Astrocyte (in vitro differentiated cells and primary cell): ENCODE measurements around the gene PRAC1. TPM values are rescaled to one million over a fixed set of nuclear protein-coding genes. Genes with fewer than 3 reads are reported as not detected.
A peak's percentile ranks its signal among the peaks of the same experiment; 100 is the strongest.

Source experiments
- DNase-seq: peaks from one replicate; pipeline ENCODE4 v3.0.0-alpha.2; 2010; ENCODE audit warnings: low read depth
- FAIRE-seq: peaks from 2 replicates; lab custom pipeline; 2011; peaks lifted over from hg19 to GRCh38; lab: Jason Lieb, UNC
- H2AFZ ChIP-seq: 2 replicates; pipeline ENCODE4 v1.6.0; 2012; ENCODE audit warnings: low read depth, low read length, inconsistent platforms
- H3K27ac ChIP-seq: 2 replicates; pipeline ENCODE4 v1.5.1; 2011; ENCODE audit warnings: low read depth, low read length, inconsistent platforms
- H3K27me3 ChIP-seq: 2 replicates; pipeline ENCODE4 v1.6.0; 2011; ENCODE audit warnings: low read length, inconsistent platforms; ENCODE audit not compliant: insufficient read depth
- H3K36me3 ChIP-seq: 2 replicates; pipeline ENCODE4 v1.5.1; 2011; ENCODE audit warnings: low read length, inconsistent platforms; ENCODE audit not compliant: insufficient read depth
- H3K4me1 ChIP-seq: 2 replicates; pipeline ENCODE4 v1.5.1; 2011; ENCODE audit warnings: low read length, inconsistent platforms; ENCODE audit not compliant: insufficient read depth
- H3K4me2 ChIP-seq: 2 replicates; pipeline ENCODE4 v1.6.0; 2012; ENCODE audit warnings: low read length, inconsistent platforms
- H3K4me3 ChIP-seq: 2 replicates; pipeline ENCODE4 v1.5.1; 2011; ENCODE audit warnings: low read depth, mild to moderate bottlenecking, low read length, inconsistent platforms; ENCODE audit not compliant: insufficient read depth
- H3K79me2 ChIP-seq: 2 replicates; pipeline ENCODE4 v1.6.0; 2012; ENCODE audit warnings: mild to moderate bottlenecking, low read length, inconsistent platforms; ENCODE audit not compliant: insufficient read depth
- H3K9ac ChIP-seq: 2 replicates; pipeline ENCODE4 v1.6.0; 2012; ENCODE audit warnings: mild to moderate bottlenecking, low read length, inconsistent platforms
- H3K9me3 ChIP-seq: 2 replicates; pipeline ENCODE4 v1.5.1; 2012; ENCODE audit warnings: low read depth, mild to moderate bottlenecking, low read length, inconsistent platforms; ENCODE audit not compliant: insufficient read depth
- H4K20me1 ChIP-seq: 2 replicates; pipeline ENCODE4 v1.6.0; 2012; ENCODE audit warnings: low read length, inconsistent platforms; ENCODE audit not compliant: insufficient read depth
- H3K27ac Mint-ChIP-seq: one replicate; pipeline ENCODE4 v1.8.0; 2021; ENCODE audit warnings: mild to moderate bottlenecking, mixed read lengths; ENCODE audit not compliant: unreplicated experiment
- H3K27me3 Mint-ChIP-seq: one replicate; pipeline ENCODE4 v1.8.0; 2021; ENCODE audit warnings: low read depth, mixed read lengths; ENCODE audit not compliant: unreplicated experiment
- H3K36me3 Mint-ChIP-seq: one replicate; pipeline ENCODE4 v1.8.0; 2021; ENCODE audit warnings: low read depth, mixed read lengths; ENCODE audit not compliant: unreplicated experiment
- H3K4me1 Mint-ChIP-seq: one replicate; pipeline ENCODE4 v1.8.0; 2021; ENCODE audit warnings: low read depth, mixed read lengths; ENCODE audit not compliant: unreplicated experiment
- H3K4me3 Mint-ChIP-seq: one replicate; pipeline ENCODE4 v1.8.0; 2021; ENCODE audit warnings: mild to moderate bottlenecking, moderate library complexity, mixed read lengths; ENCODE audit not compliant: unreplicated experiment
- H3K9me3 Mint-ChIP-seq: one replicate; pipeline ENCODE4 v1.8.0; 2021; ENCODE audit warnings: mild to moderate bottlenecking, mixed read lengths; ENCODE audit not compliant: unreplicated experiment
- EZH2 ChIP-seq: IDR thresholded peaks from 2 replicates; pipeline ENCODE4 v1.6.1; 2012; ENCODE audit warnings: mild to moderate bottlenecking, low read length, inconsistent platforms; ENCODE audit not compliant: insufficient read depth
- total RNA-seq: library from RNA; stranded (reverse); gene quantifications from 2 replicates; pipeline ENCODE4 v1.2.1, GENCODE V29; 2021
- TF ChIP-seq, protein P1 (sequence below): IDR thresholded peaks from 2 replicates; pipeline ENCODE4 v1.5.1; 2011; ENCODE audit warnings: low read depth, mild to moderate bottlenecking, inconsistent platforms, low read length, moderate library complexity; ENCODE audit not compliant: insufficient read depth

The PRAC1 gene
- total RNA-seq, 1 donor from 2014 or later, result not detected

- Histone ChIP-seq H3K4me1 (peaks cover 4% of the 10 kb centered on the region), H3K9ac (no peak overlapping the region), H2AFZ (no peak overlapping the region), H4K20me1 (peaks cover 10% of the 10 kb centered on the region), H3K27ac (no peak overlapping the region), H3K4me3 (no peak overlapping the region), H3K79me2 (no peaks in the 10 kb centered on the region), H3K27me3 (peaks cover 100% of the 10 kb centered on the region), H3K4me2 (no peak overlapping the region), H3K9me3 (peaks cover 8% of the 10 kb centered on the region), H3K36me3 (no peaks in the 10 kb centered on the region)
- Mint-ChIP-seq H3K9me3 (peaks cover 10% of the 10 kb centered on the region), H3K4me1 (peaks cover 3% of the 10 kb centered on the region), H3K36me3 (peaks cover 4% of the 10 kb centered on the region), H3K4me3 (no peak overlapping the region), H3K27ac (no peak overlapping the region), H3K27me3 (peaks cover 94% of the 10 kb centered on the region)
- no peak for DNase-seq
- no peak for FAIRE-seq
- TF ChIP-seq, protein P1, sequence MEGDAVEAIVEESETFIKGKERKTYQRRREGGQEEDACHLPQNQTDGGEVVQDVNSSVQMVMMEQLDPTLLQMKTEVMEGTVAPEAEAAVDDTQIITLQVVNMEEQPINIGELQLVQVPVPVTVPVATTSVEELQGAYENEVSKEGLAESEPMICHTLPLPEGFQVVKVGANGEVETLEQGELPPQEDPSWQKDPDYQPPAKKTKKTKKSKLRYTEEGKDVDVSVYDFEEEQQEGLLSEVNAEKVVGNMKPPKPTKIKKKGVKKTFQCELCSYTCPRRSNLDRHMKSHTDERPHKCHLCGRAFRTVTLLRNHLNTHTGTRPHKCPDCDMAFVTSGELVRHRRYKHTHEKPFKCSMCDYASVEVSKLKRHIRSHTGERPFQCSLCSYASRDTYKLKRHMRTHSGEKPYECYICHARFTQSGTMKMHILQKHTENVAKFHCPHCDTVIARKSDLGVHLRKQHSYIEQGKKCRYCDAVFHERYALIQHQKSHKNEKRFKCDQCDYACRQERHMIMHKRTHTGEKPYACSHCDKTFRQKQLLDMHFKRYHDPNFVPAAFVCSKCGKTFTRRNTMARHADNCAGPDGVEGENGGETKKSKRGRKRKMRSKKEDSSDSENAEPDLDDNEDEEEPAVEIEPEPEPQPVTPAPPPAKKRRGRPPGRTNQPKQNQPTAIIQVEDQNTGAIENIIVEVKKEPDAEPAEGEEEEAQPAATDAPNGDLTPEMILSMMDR, result no peak
- peak; percentile 98 for TF ChIP-seq EZH2
Measured at GRCh38 chr17:48749621-48750553, 27.6 kb upstream of the PRAC1 start.

DNA sequence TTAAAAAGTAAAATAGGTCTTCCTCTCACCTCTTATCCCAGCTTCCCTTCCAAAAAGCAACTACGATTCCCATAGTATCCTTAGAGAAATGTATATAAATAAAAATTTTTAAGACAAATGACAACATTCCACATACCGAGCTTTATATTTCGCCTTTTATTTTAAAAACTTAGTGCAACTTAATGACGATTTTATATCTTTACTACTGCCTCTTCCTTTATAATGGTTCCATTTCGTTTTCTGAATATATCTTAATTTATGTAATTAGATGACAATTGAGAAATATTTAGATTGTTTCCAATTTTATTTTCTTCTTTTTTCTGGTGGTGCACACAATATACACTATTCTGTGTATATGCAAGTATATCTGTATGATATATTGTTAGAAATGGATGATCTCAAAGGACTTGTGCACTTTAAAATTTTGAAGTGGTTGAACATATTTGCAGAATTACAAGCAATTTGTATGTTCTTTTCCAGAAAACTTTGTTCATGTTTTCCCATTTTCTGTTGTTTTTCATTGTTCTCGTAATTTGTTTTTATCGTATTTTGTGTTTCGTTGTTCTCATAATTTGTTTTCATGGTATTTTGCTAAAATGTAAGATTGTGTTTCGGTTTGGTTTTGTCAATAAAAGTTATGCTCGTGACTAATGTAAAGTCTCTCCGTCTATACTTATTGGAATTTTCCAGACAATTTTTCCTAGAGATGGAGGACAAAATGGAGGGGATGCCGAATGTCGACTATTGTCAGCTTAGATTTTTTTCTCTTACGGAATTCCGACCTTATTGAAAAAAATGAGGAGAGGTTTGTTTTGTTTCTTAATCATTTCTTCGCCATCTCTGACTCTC is 26.6 kb upstream of the PRAC1 start:
- Histone ChIP-seq H3K36me3 (no peaks in the 10 kb centered on the region), H3K4me3 (no peak overlapping the region), H3K27me3 (peaks cover 98% of the 10 kb centered on the region), H3K9me3 (peaks cover 2% of the 10 kb centered on the region), H3K4me2 (no peak overlapping the region), H3K4me1 (peaks cover 4% of the 10 kb centered on the region), H3K79me2 (no peaks in the 10 kb centered on the region), H3K27ac (no peak overlapping the region), H2AFZ (no peak overlapping the region), H3K9ac (no peak overlapping the region), H4K20me1 (peaks cover 10% of the 10 kb centered on the region)
- TF ChIP-seq, protein P1, result no peak
- no peak for TF ChIP-seq EZH2
- H3K27me3 Mint-ChIP-seq, result peaks cover 94% of the 10 kb centered on the region
- no peak overlapping the region for H3K27ac Mint-ChIP-seq
- H3K9me3 Mint-ChIP-seq, result peaks cover 6% of the 10 kb centered on the region
- H3K36me3 Mint-ChIP-seq, result no peaks in the 10 kb centered on the region
- FAIRE-seq, result peak; percentile 55
- H3K4me1 Mint-ChIP-seq, result peaks cover 3% of the 10 kb centered on the region
- H3K4me3 Mint-ChIP-seq, result no peak overlapping the region
- DNase-seq, result no peak
